ENCODE measurements around the gene COMMD3. TPM values are rescaled to one million over a fixed set of nuclear protein-coding genes. Genes with fewer than 3 reads are reported as not detected.

Gene COMMD3
- total and polyA plus RNA-seq, 2 of the 8 experiments (the other 6 are each of a cell fraction or from before 2014, with no cell fraction given), result 2.3 to 2.7 TPM

DNA sequence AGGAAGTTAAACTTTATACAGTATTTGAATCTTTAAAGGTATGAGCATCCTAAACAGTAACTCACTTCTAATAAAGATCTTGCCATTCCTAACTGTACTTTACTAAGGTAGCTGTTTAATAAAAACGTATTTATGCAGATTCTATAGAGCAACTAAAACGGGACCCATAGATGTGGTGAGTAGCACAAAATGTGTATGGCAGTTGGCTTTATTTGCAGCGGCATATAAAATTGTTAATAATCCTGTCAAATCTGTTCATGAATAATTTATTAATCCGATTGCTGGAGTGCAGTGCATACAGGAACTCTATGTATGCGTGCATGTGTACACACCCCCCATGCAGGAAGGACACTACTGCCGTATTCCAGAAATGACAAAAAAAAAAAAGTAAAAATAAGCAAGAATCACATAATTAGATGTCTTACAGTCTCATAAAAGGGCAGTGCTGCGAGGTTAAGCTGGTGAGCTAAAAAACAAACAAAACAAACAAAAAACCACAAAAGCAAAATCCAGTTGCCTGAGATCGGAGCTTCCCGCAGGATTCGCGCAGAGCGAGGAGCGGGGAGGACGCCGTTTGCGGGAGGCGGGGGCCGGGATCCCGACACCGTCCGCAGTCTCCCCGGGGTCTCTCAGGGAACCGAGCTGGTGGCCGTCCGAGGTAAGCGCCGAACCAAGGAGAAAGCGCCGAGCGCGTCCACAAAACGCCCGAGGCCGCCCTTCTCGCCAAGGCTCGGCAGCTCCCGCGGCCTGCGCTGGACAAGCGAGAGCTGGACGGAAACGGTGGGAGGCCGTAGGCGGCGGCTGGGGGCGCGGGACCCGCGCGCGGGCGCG, 518 bp upstream of the COMMD3 start (continued):
- 0 out of 2 replicates have a peak, but pooled peaks have one; percentile 39 for TF ChIP-seq YY1 (IDR thresholded peaks at IDR 0.05; ENCODE audit: low read depth, low read length)
- TF ChIP-seq, protein P1, sequence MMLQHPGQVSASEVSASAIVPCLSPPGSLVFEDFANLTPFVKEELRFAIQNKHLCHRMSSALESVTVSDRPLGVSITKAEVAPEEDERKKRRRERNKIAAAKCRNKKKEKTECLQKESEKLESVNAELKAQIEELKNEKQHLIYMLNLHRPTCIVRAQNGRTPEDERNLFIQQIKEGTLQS (IDR thresholded peaks at IDR 0.05; ENCODE audit: insufficient read depth, low read depth, low read length), result no peak
- TF ChIP-seq HDAC2 (IDR thresholded peaks at IDR 0.05; ENCODE audit: borderline replicate concordance in 1 of 2, low read depth in 2 of 2, low read length in 2 of 2), result 0 out of 4 replicates have a peak, but pooled peaks of 1 of the 2 experiments have one; percentile 10
- TF ChIP-seq SIN3A (conservative IDR thresholded peaks at IDR 0.05 in 1 of 2, IDR thresholded peaks at IDR 0.05 in 1 of 2; ENCODE audit: low read depth in 1 of 2, low read length in 2 of 2), result no peak
- TF ChIP-seq CREB1 (IDR thresholded peaks at IDR 0.05), result no peak
- TF ChIP-seq CBX5 (IDR thresholded peaks at IDR 0.05; ENCODE audit: low read depth, low read length), result no peak
- TF ChIP-seq BACH1 (IDR thresholded peaks at IDR 0.05; ENCODE audit: low read length), result no peak
- no peak for TF ChIP-seq SP4 (IDR thresholded peaks at IDR 0.05; ENCODE audit: low read length)
- TF ChIP-seq RXRA (IDR thresholded peaks at IDR 0.05; ENCODE audit: insufficient read depth, low read depth, low read length), result no peak
- no peak for TF ChIP-seq TEAD4 (IDR thresholded peaks at IDR 0.05; ENCODE audit: low read depth, low read length)
- TF ChIP-seq CBX8 (IDR thresholded peaks at IDR 0.05; ENCODE audit: borderline replicate concordance, low read depth, low read length), result no peak
- no peak for TF ChIP-seq EP300 (IDR thresholded peaks at IDR 0.05; ENCODE audit: borderline replicate concordance in 1 of 2, low read depth in 2 of 2, low read length in 2 of 2)
- TF ChIP-seq TCF12 (IDR thresholded peaks at IDR 0.05; ENCODE audit: low read depth, low read length), result peak; percentile 77
- no peak for TF ChIP-seq JUN (IDR thresholded peaks at IDR 0.05; ENCODE audit: low read depth, low read length)
- TF ChIP-seq SIRT6 (IDR thresholded peaks at IDR 0.05; ENCODE audit: low read length), result no peak
- no peak for TF ChIP-seq SAP30 (IDR thresholded peaks at IDR 0.05; ENCODE audit: insufficient read depth, insufficient replicate concordance, low read length)
- peak; percentile 88 for TF ChIP-seq KDM4A (IDR thresholded peaks at IDR 0.05; ENCODE audit: low read depth, low read length, severe bottlenecking)
- TF ChIP-seq PHF8 (conservative IDR thresholded peaks at IDR 0.05; ENCODE audit: low read depth, low read length), result no peak
- TF ChIP-seq TAF7 (optimal IDR thresholded peaks at IDR 0.05; ENCODE audit: borderline replicate concordance, low read depth, low read length), result no peak
- no peak for TF ChIP-seq NRF1 (IDR thresholded peaks at IDR 0.05; ENCODE audit: low read depth, low read length)

All from H1 (cell line).